Hepatocyte (in vitro differentiated cells): ENCODE results near the gene TNS4. TPM values are rescaled to one million over a fixed set of nuclear protein-coding genes. Genes with fewer than 3 reads are reported as not detected.
A peak's percentile ranks its signal among the peaks of the same experiment; 100 is the strongest.

Source experiments
- DNase-seq: peaks from one replicate; pipeline ENCODE4 v3.0.0-alpha.2; 2016; ENCODE audit warnings: low spot score
- H2AFZ ChIP-seq: fragments of 200-600 bp; sonication (generic); 2 replicates; pipeline ENCODE4 v1.6.0; 2016; ENCODE audit warnings: antibody characterized with exemption, mild to moderate bottlenecking
- H3K27ac ChIP-seq: fragments of 200-600 bp; sonication (generic); 2 replicates; pipeline ENCODE4 v1.5.1; 2016; ENCODE audit warnings: mild to moderate bottlenecking
- H3K27me3 ChIP-seq: fragments of 200-600 bp; sonication (generic); 2 replicates; pipeline ENCODE4 v1.6.1; 2016
- H3K36me3 ChIP-seq: fragments of 200-600 bp; sonication (generic); replicated peaks from 2 replicates; pipeline ENCODE4 v1.5.1; 2016; ENCODE audit warnings: low read depth; ENCODE audit not compliant: insufficient read depth
- H3K4me1 ChIP-seq: fragments of 200-600 bp; sonication (generic); 2 replicates; pipeline ENCODE4 v1.5.1; 2016; ENCODE audit warnings: mild to moderate bottlenecking, moderate library complexity; ENCODE audit not compliant: insufficient read depth
- H3K4me2 ChIP-seq: fragments of 200-600 bp; sonication (generic); 2 replicates; pipeline ENCODE4 v1.6.0; 2016
- H3K4me3 ChIP-seq: fragments of 200-600 bp; sonication (generic); 2 replicates; pipeline ENCODE4 v1.5.1; 2016; ENCODE audit warnings: mild to moderate bottlenecking
- H3K79me2 ChIP-seq: fragments of 200-600 bp; sonication (generic); 2 replicates; pipeline ENCODE4 v1.6.0; 2017; ENCODE audit warnings: mild to moderate bottlenecking
- H3K9me2 ChIP-seq: fragments of 200-600 bp; sonication (generic); replicated peaks from 2 replicates; pipeline ENCODE4 v1.6.0; 2017; ENCODE audit warnings: mild to moderate bottlenecking; ENCODE audit not compliant: insufficient read depth
- H3K9me3 ChIP-seq: fragments of 200-600 bp; sonication (generic); 2 replicates; pipeline ENCODE4 v1.5.1; 2016; ENCODE audit warnings: low read depth, mild to moderate bottlenecking
- H4K20me1 ChIP-seq: fragments of 200-600 bp; sonication (generic); 2 replicates; pipeline ENCODE4 v1.6.0; 2016; ENCODE audit warnings: mild to moderate bottlenecking; ENCODE audit not compliant: insufficient read depth, poor library complexity, severe bottlenecking
- EZH2 ChIP-seq: fragments of 200-600 bp; sonication (generic); IDR thresholded peaks from 2 replicates; pipeline ENCODE4 v1.6.1; 2016; ENCODE audit warnings: antibody characterized with exemption, mild to moderate bottlenecking, borderline replicate concordance
- EZH2phosphoT487 ChIP-seq: fragments of 200-600 bp; sonication (generic); IDR thresholded peaks from one replicate; pipeline ENCODE4 v1.6.1; 2018; ENCODE audit warnings: antibody characterized with exemption, mild to moderate bottlenecking, low read depth, moderate library complexity; ENCODE audit not compliant: unreplicated experiment, severe bottlenecking
- WGBS: methylation state at CpG from one replicate; pipeline ENCODE4 v1.1.6; 2016; ENCODE audit warnings: low lambda C conversion rate; ENCODE audit errors: missing lambda C conversion rate; 5-methylcytosine and 5-hydroxymethylcytosine counted together
- polyA plus RNA-seq: library from polyadenylated mRNA; unstranded; fragments of >200 nt; fragmentation: Nextera tagmentation; extraction: Ambion mirVana; gene quantifications from 2 replicates; pipeline ENCODE4 v1.2.1, GENCODE V29; 2016
- total RNA-seq: library from RNA; depleted of rRNA; stranded (reverse); fragments of >200 nt; gene quantifications from 2 replicates; pipeline ENCODE4 v1.2.3, GENCODE V29; 2014
- TF ChIP-seq, protein P1 (sequence below): fragments of 200-600 bp; sonication (generic); IDR thresholded peaks from 2 replicates; pipeline ENCODE4 v1.5.1; 2016; ENCODE audit warnings: antibody characterized with exemption, mild to moderate bottlenecking; ENCODE audit not compliant: poor library complexity

The TNS4 gene
- total and polyA plus RNA-seq, 2 experiments from 2014 or later, result 0.07 TPM; not detected in 1

DNA sequence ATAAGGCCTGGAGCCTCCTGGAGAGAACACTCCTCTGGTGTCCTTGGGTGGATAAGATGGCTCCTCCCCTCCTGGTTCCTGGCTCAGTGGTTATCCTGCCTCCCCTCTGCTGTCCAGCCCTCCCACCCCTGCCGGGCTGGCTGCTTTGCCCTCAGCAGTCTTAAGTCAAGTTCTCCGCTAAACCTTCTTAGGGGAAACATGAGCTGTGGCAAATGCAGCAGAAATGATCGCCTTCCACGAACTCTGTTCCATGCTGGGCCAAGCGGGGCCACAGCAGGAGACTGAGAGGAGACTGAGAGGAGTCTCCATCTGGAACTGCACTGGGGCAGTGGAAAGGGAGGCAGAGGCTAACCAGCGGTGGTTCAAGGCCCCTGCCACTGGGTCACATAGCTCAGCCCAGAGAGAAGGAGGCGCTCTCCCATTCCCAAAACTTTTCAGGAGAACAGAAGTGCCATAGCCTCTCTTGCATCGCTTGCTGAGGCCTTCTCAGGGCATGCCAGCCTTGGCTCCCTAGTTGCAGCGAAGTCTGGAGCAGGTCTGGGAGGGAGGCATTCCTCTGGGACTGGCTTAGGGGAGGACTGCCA, 26.9 kb downstream of the TNS4 start:
- Histone ChIP-seq H3K79me2 (no peaks in the 10 kb centered on the region), H3K36me3 (no peaks in the 10 kb centered on the region), H3K4me1 (peaks cover 11% of the 10 kb centered on the region), H3K27ac (peak overlapping the region; percentile 8), H3K9me2 (no peaks in the 10 kb centered on the region), H4K20me1 (no peaks in the 10 kb centered on the region), H2AFZ (no peak overlapping the region), H3K9me3 (no peaks in the 10 kb centered on the region), H3K4me2 (no peak overlapping the region), H3K4me3 (no peak overlapping the region), H3K27me3 (no peaks in the 10 kb centered on the region)
- peak; percentile 59 for DNase-seq
- 74% methylated on average over 9 of the region's 9 CpGs for WGBS
- TF ChIP-seq EZH2phosphoT487 (no peak), EZH2 (no peak)
- TF ChIP-seq, protein P1, sequence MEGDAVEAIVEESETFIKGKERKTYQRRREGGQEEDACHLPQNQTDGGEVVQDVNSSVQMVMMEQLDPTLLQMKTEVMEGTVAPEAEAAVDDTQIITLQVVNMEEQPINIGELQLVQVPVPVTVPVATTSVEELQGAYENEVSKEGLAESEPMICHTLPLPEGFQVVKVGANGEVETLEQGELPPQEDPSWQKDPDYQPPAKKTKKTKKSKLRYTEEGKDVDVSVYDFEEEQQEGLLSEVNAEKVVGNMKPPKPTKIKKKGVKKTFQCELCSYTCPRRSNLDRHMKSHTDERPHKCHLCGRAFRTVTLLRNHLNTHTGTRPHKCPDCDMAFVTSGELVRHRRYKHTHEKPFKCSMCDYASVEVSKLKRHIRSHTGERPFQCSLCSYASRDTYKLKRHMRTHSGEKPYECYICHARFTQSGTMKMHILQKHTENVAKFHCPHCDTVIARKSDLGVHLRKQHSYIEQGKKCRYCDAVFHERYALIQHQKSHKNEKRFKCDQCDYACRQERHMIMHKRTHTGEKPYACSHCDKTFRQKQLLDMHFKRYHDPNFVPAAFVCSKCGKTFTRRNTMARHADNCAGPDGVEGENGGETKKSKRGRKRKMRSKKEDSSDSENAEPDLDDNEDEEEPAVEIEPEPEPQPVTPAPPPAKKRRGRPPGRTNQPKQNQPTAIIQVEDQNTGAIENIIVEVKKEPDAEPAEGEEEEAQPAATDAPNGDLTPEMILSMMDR, result no peak

DNA sequence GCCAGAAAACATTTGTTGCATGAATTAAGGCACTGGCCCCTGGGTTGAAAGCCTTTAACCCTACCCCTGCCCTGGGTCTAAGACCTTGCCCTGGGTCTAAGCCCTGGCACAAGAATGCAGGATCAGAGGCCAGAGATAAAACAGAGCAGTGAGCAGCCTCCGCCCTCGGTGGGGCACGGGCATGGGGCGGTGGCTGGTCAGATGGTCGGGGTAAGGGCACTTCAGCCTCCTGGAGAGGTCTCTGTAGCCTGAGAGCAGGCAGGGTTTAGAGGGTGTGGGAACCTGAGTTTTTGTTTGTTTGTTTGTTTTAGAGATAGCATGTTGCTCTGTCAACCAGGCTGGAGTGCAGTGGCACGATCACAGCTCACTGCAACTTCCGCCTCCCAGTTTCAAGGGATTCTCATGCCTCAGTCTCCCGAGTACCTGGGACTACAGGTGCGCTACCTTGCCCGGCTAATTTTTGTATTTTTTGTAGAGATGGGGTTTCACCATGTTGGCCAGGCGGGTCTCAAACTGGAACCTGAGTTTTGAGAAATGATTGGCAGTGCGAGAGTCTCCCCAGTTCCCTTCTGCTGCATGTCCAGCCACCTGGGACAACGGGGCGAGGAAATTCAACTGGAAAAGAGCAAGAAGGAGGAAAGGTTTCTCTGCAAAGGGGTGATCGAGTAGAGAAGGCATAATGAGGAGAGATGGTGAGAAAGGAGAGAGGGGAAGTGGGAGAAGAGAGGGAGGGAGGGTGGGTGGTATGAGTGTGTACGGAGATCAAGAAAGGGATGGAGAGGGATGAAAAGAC, 27.7 kb downstream of the TNS4 start:
- H3K4me1 ChIP-seq, result peaks cover 11% of the 10 kb centered on the region
- H4K20me1 ChIP-seq, result no peaks in the 10 kb centered on the region
- H3K36me3 ChIP-seq, result no peaks in the 10 kb centered on the region
- no peak overlapping the region for H3K4me3 ChIP-seq
- no peaks in the 10 kb centered on the region for H3K27me3 ChIP-seq
- H3K4me2 ChIP-seq, result no peak overlapping the region
- no peak for TF ChIP-seq EZH2
- TF ChIP-seq, protein P1, result no peak
- TF ChIP-seq EZH2phosphoT487, result no peak
- no peak overlapping the region for H3K27ac ChIP-seq
- no peak overlapping the region for H2AFZ ChIP-seq
- no peak for DNase-seq
- H3K9me2 ChIP-seq, result no peaks in the 10 kb centered on the region
- no peaks in the 10 kb centered on the region for H3K9me3 ChIP-seq
- H3K79me2 ChIP-seq, result no peaks in the 10 kb centered on the region
- 80% methylated on average over 16 of the region's 16 CpGs for WGBS

DNA sequence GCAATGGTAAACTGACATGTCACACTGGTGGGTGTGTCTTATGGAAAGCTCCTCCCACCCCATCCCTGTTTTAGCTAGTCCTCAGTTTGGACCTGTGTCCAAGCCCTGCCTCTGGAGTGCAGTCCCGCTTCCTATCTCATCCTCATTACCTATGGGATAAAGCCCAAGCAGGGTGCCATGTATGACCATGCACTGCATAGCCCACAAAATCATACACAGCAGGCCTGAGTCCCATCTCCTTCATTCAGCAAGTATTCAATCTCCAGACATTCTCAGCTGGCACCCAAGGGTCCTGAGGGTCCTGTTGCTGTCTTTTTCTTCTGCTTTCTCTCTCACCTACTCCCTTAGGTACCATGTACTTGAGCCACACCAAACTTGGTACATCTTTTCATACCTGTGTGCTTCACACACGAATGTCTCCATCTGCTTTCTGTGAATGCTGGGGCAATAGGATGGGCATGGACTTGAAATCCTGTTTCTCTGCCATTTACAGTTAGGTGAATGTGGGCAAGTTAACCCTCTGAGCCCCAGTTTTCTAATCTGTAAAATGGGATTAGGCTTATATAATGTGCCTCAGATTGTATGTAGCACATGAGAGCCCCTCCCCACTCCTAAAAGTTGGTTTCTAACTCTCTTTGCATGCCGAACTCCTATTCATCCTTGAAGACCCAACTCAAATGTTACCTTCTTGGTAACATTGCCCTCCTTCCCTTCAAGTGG, 28.5 kb downstream of the TNS4 start:
- no peak for TF ChIP-seq EZH2
- TF ChIP-seq, protein P1, result no peak
- TF ChIP-seq EZH2phosphoT487, result no peak
- WGBS, result 93% methylated on average over 3 of the region's 3 CpGs

More for the DNA sequence above, 28.5 kb downstream of the TNS4 start:
- Histone ChIP-seq H3K4me2 (no peak overlapping the region), H3K4me1 (peaks cover 11% of the 10 kb centered on the region), H2AFZ (no peak overlapping the region), H3K36me3 (no peaks in the 10 kb centered on the region), H3K27me3 (no peaks in the 10 kb centered on the region), H4K20me1 (no peaks in the 10 kb centered on the region), H3K79me2 (no peaks in the 10 kb centered on the region), H3K9me2 (no peaks in the 10 kb centered on the region), H3K9me3 (no peaks in the 10 kb centered on the region), H3K27ac (no peak overlapping the region), H3K4me3 (no peak overlapping the region)
- no peak for DNase-seq
